GM12878 (cell line): ENCODE measurements around the gene LRRIQ4. TPM values are rescaled to one million over a fixed set of nuclear protein-coding genes. Genes with fewer than 3 reads are reported as not detected.

ENCODE experiments used
- BHLHE40 ChIP-seq, 2 experiments: fragments of 450-650 bp in 1 of 2; IDR thresholded peaks; 2 replicates each; pipeline ENCODE4 v1.6.1; 2011 to 2017; ENCODE audit warnings: low read depth in 2 of 2, borderline replicate concordance in 1 of 2, improper control_type of control experiment in 1 of 2, low read length in 1 of 2, mild to moderate bottlenecking in 1 of 2
- CBX3 ChIP-seq: fragments of 200-600 bp; sonication (generic); IDR thresholded peaks from 2 replicates; pipeline ENCODE4 v1.6.1; 2016; ENCODE audit warnings: low read depth, borderline replicate concordance
- CREM ChIP-seq: IDR thresholded peaks from 2 replicates; pipeline ENCODE4 v1.6.1; 2014; ENCODE audit warnings: antibody characterized with exemption, low read depth
- MTA2 ChIP-seq: fragments of 450-650 bp; IDR thresholded peaks from 2 replicates; pipeline ENCODE4 v1.6.1; 2016; ENCODE audit warnings: low read depth, mild to moderate bottlenecking, moderate library complexity
- polyA plus RNA-seq, 11 experiments: library from polyadenylated mRNA; depleted of rRNA in 4 of 11; unstranded in 6 of 11; stranded (reverse) in 5 of 11; fragments of >200 nt; fragmentation: Nextera tagmentation in 4 of 11; fragmentation: Illumina TruSeq in 1 of 11; extraction: Ambion mirVana in 4 of 11; extraction: Trizol in 1 of 11; gene quantifications; 1 replicate in 1 of 11; 2 replicates in 10 of 11; pipeline versions ENCODE4 v1.2.1 to v1.2.3, GENCODE V29; 2011 to 2016; ENCODE audit warnings: inconsistent platforms in 2 of 11, missing spikeins in 2 of 11, low read depth in 1 of 11
- total RNA-seq, 4 experiments: library from RNA; depleted of rRNA in 3 of 4; stranded (reverse); fragments of >200 nt in 3 of 4; fragmentation: Illumina TruSeq in 1 of 4; extraction: Trizol in 1 of 4; gene quantifications; 2 replicates each; pipeline versions ENCODE4 v1.2.1 to v1.2.3, GENCODE V29; 2013 to 2021
- TF ChIP-seq, protein P1 (sequence below): IDR thresholded peaks from 2 replicates; pipeline ENCODE4 v1.6.1; 2012; ENCODE audit warnings: improper control_type of control experiment, low read depth, low read length; ENCODE audit not compliant: insufficient replicate concordance
- TF ChIP-seq, protein P2 (sequence below): fragments of 450-650 bp; IDR thresholded peaks from 2 replicates; pipeline ENCODE4 v1.6.1; 2017; ENCODE audit warnings: low read depth, mild to moderate bottlenecking, moderate library complexity
- TF ChIP-seq, protein P3 (sequence below): fragments of 450-650 bp; IDR thresholded peaks from 2 replicates; pipeline ENCODE4 v1.6.1; 2016; ENCODE audit warnings: mild to moderate bottlenecking

The LRRIQ4 gene
- total and polyA plus RNA-seq, 10 of the 15 experiments (the other 5 are each of a cell fraction or from before 2014, with no cell fraction given): 0.06 to 0.21 (median 0.14) TPM; not detected in 3

DNA sequence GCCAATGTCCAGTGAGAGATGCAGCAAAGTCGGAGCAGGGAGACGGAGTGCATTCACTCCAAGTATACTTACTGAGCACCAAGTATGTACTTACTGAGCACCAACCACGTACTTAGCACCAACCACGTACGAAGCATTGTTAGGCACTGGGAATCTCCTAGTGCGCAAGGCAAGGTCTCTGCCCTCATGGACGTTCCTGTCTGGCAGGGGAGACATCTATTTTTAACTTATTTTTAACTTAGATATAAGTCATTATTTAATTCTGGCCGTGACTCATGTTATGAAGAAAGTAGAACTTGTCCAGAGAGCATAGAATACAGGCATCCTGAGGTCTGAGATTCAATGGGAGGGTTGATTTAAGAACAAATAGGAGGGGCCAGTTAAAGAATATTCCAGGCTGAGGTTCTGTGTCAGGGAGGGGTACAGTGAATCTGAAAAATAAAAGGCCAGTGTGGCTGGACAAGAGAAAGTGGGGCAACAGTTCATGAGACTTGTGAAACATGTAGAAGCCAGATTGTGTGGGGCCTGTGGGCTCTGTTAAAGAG, 66.4 kb downstream of the LRRIQ4 start (continued):
- TF ChIP-seq, protein P1, sequence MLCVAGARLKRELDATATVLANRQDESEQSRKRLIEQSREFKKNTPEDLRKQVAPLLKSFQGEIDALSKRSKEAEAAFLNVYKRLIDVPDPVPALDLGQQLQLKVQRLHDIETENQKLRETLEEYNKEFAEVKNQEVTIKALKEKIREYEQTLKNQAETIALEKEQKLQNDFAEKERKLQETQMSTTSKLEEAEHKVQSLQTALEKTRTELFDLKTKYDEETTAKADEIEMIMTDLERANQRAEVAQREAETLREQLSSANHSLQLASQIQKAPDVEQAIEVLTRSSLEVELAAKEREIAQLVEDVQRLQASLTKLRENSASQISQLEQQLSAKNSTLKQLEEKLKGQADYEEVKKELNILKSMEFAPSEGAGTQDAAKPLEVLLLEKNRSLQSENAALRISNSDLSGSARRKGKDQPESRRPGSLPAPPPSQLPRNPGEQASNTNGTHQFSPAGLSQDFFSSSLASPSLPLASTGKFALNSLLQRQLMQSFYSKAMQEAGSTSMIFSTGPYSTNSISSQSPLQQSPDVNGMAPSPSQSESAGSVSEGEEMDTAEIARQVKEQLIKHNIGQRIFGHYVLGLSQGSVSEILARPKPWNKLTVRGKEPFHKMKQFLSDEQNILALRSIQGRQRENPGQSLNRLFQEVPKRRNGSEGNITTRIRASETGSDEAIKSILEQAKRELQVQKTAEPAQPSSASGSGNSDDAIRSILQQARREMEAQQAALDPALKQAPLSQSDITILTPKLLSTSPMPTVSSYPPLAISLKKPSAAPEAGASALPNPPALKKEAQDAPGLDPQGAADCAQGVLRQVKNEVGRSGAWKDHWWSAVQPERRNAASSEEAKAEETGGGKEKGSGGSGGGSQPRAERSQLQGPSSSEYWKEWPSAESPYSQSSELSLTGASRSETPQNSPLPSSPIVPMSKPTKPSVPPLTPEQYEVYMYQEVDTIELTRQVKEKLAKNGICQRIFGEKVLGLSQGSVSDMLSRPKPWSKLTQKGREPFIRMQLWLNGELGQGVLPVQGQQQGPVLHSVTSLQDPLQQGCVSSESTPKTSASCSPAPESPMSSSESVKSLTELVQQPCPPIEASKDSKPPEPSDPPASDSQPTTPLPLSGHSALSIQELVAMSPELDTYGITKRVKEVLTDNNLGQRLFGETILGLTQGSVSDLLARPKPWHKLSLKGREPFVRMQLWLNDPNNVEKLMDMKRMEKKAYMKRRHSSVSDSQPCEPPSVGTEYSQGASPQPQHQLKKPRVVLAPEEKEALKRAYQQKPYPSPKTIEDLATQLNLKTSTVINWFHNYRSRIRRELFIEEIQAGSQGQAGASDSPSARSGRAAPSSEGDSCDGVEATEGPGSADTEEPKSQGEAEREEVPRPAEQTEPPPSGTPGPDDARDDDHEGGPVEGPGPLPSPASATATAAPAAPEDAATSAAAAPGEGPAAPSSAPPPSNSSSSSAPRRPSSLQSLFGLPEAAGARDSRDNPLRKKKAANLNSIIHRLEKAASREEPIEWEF: no peak
- TF ChIP-seq MTA2 (no peak), CBX3 (no peak), BHLHE40 (IDR thresholded peaks at IDR 0.05; ENCODE audit: borderline replicate concordance in 1 of 2, low read depth in 2 of 2, low read length in 1 of 2) (no peak), CREM (no peak)
- TF ChIP-seq, protein P2, sequence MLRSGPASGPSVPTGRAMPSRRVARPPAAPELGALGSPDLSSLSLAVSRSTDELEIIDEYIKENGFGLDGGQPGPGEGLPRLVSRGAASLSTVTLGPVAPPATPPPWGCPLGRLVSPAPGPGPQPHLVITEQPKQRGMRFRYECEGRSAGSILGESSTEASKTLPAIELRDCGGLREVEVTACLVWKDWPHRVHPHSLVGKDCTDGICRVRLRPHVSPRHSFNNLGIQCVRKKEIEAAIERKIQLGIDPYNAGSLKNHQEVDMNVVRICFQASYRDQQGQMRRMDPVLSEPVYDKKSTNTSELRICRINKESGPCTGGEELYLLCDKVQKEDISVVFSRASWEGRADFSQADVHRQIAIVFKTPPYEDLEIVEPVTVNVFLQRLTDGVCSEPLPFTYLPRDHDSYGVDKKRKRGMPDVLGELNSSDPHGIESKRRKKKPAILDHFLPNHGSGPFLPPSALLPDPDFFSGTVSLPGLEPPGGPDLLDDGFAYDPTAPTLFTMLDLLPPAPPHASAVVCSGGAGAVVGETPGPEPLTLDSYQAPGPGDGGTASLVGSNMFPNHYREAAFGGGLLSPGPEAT: no peak
- TF ChIP-seq, protein P3, sequence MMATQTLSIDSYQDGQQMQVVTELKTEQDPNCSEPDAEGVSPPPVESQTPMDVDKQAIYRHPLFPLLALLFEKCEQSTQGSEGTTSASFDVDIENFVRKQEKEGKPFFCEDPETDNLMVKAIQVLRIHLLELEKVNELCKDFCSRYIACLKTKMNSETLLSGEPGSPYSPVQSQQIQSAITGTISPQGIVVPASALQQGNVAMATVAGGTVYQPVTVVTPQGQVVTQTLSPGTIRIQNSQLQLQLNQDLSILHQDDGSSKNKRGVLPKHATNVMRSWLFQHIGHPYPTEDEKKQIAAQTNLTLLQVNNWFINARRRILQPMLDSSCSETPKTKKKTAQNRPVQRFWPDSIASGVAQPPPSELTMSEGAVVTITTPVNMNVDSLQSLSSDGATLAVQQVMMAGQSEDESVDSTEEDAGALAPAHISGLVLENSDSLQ: no peak
